IMR-90 (cell line): ENCODE results near the gene RTRAF. TPM values are rescaled to one million over a fixed set of nuclear protein-coding genes. Genes with fewer than 3 reads are reported as not detected.

Experiments
- ATAC-seq: fragments of 200-7000 bp; cut with Tn5 transposase; 2 replicates; pipeline ENCODE4 v1.9.1; 2020; ENCODE audit warnings: low read depth, mild to moderate bottlenecking, moderate library complexity
- BruUV-seq: library from RNA; stranded (reverse); fragments of 400-500 nt; replicated peaks from 2 replicates; lab custom pipeline; 2021; lab: Mats Ljungman, UMichigan
- CTCF ChIA-PET: fragments of 300-600 bp; formaldehyde crosslinking; extraction: SDS; loops from one replicate; lab custom pipeline; 2021; ENCODE audit warnings: antibody characterized with exemption; lab: Yijun Ruan, JAX
- POLR2A ChIA-PET: fragments of 300-600 bp; sonication (Branson Sonifier 250); formaldehyde crosslinking; loops from one replicate; lab custom pipeline; 2022; ENCODE audit warnings: antibody characterized with exemption; ENCODE audit not compliant: unreplicated experiment; lab: Charles Lee
- DNase-seq: peaks from one replicate; pipeline ENCODE4 v3.0.0; 2013
- H2AFZ ChIP-seq: replicated peaks from 2 replicates; pipeline ENCODE3; 2013; ENCODE audit warnings: low read length, mild to moderate bottlenecking; ENCODE audit not compliant: poor library complexity
- H2AK5ac ChIP-seq: 2 replicates; pipeline ENCODE4 v1.6.1; 2013; ENCODE audit warnings: low read depth, low read length, inconsistent platforms
- H2AK9ac ChIP-seq: replicated peaks from 2 replicates; pipeline ENCODE3; 2013; ENCODE audit warnings: mild to moderate bottlenecking, low read depth, low read length, moderate library complexity; ENCODE audit not compliant: poor library complexity
- H2BK120ac ChIP-seq: 2 replicates; pipeline ENCODE4 v1.6.1; 2013; ENCODE audit warnings: low read depth, low read length, inconsistent platforms
- H2BK15ac ChIP-seq: 3 replicates; pipeline ENCODE4 v1.6.1; 2013; ENCODE audit warnings: low read depth, low read length, inconsistent platforms
- H2BK20ac ChIP-seq: 2 replicates; pipeline ENCODE4 v1.6.1; 2013; ENCODE audit warnings: low read depth, mild to moderate bottlenecking, inconsistent platforms, low read length, moderate library complexity
- H2BK5ac ChIP-seq: 2 replicates; pipeline ENCODE4 v1.6.1; 2013; ENCODE audit warnings: mild to moderate bottlenecking, low read depth, low read length, inconsistent platforms; ENCODE audit not compliant: poor library complexity, severe bottlenecking
- H3K14ac ChIP-seq: replicated peaks from 2 replicates; pipeline ENCODE4 v1.6.1; 2013; ENCODE audit warnings: low read depth, low read length, inconsistent platforms
- H3K18ac ChIP-seq: 2 replicates; pipeline ENCODE4 v1.6.1; 2013; ENCODE audit warnings: low read depth, low read length, control low read depth
- H3K23ac ChIP-seq: 2 replicates; pipeline ENCODE4 v1.6.1; 2013; ENCODE audit warnings: low read depth, low read length, inconsistent platforms
- H3K27ac ChIP-seq: 2 replicates; pipeline ENCODE4 v1.5.1; 2013; ENCODE audit warnings: mild to moderate bottlenecking, control low read depth, low read length; ENCODE audit not compliant: insufficient read depth
- H3K27me3 ChIP-seq: 2 replicates; pipeline ENCODE4 v1.6.1; 2013; ENCODE audit warnings: low read length; ENCODE audit not compliant: control insufficient read depth, insufficient read depth
- H3K36me3 ChIP-seq: 2 replicates; pipeline ENCODE4 v1.6.1; 2013; ENCODE audit warnings: low read length, mixed read lengths; ENCODE audit not compliant: control insufficient read depth, insufficient read depth
- H3K4ac ChIP-seq: 2 replicates; pipeline ENCODE4 v1.6.1; 2013; ENCODE audit warnings: low read depth, low read length, inconsistent platforms
- H3K4me1 ChIP-seq: 2 replicates; pipeline ENCODE4 v1.6.1; 2013; ENCODE audit warnings: low read length, mixed read lengths; ENCODE audit not compliant: control insufficient read depth, insufficient read depth
- H3K4me2 ChIP-seq: 2 replicates; pipeline ENCODE4 v1.6.1; 2013; ENCODE audit warnings: low read depth, mild to moderate bottlenecking, control low read depth, low read length, moderate library complexity
- H3K4me3 ChIP-seq: 2 replicates; pipeline ENCODE4 v1.5.1; 2013; ENCODE audit warnings: low read depth, mild to moderate bottlenecking, control low read depth, low read length, moderate library complexity; ENCODE audit not compliant: insufficient read depth
- H3K56ac ChIP-seq: 2 replicates; pipeline ENCODE4 v1.6.1; 2013; ENCODE audit warnings: low read length, inconsistent platforms; ENCODE audit not compliant: insufficient read depth; ENCODE audit errors: extremely low read depth
- H3K79me1 ChIP-seq, 2 experiments: 2 replicates each; pipeline ENCODE4 v1.6.1; 2013; ENCODE audit warnings: low read length in 2 of 2, inconsistent platforms in 1 of 2, low read depth in 1 of 2
- H3K9ac ChIP-seq: 2 replicates; pipeline ENCODE4 v1.6.1; 2013; ENCODE audit warnings: low read depth, low read length, control low read depth
- H3K9me1 ChIP-seq: 2 replicates; pipeline ENCODE4 v1.6.1; 2013; ENCODE audit warnings: low read length, inconsistent platforms; ENCODE audit not compliant: insufficient read depth
- H3K9me3 ChIP-seq: 2 replicates; pipeline ENCODE4 v1.6.1; 2013; ENCODE audit warnings: low read length; ENCODE audit not compliant: control insufficient read depth, insufficient read depth
- H4K20me1 ChIP-seq: 2 replicates; pipeline ENCODE4 v1.6.1; 2013; ENCODE audit warnings: low read length, inconsistent platforms; ENCODE audit not compliant: insufficient read depth
- H4K5ac ChIP-seq: 2 replicates; pipeline ENCODE4 v1.6.1; 2013; ENCODE audit warnings: mild to moderate bottlenecking, low read depth, low read length, control low read depth
- H4K8ac ChIP-seq, 2 experiments: 2 replicates each; pipeline ENCODE4 v1.6.1; 2013; ENCODE audit warnings: low read depth in 2 of 2, low read length in 2 of 2, control low read depth in 1 of 2, inconsistent platforms in 1 of 2
- H4K91ac ChIP-seq: 2 replicates; pipeline ENCODE4 v1.6.1; 2013; ENCODE audit warnings: low read depth, low read length, inconsistent platforms; ENCODE audit not compliant: insufficient read depth
- CEBPB ChIP-seq: IDR thresholded peaks from 2 replicates; pipeline ENCODE4 v1.6.1; 2012; ENCODE audit warnings: low read depth, low read length, improper control_type of control experiment
- FOS ChIP-seq: fragments of 150-350 bp; IDR thresholded peaks from 2 replicates; pipeline ENCODE4 v1.6.1; 2016; ENCODE audit warnings: low read depth, low read length
- MAZ ChIP-seq: IDR thresholded peaks from 2 replicates; pipeline ENCODE4 v1.6.1; 2012; ENCODE audit warnings: low read depth, mild to moderate bottlenecking, low read length, improper control_type of control experiment, moderate library complexity, borderline replicate concordance
- WGBS, 2 experiments: methylation state at CpG; one replicate each; pipeline versions ENCODE4 v1.1.5 to v1.1.7; 2013; ENCODE audit warnings: missing lambda C conversion rate in 2 of 2; ENCODE audit not compliant: insufficient read length in 1 of 2; ENCODE audit errors: extremely low coverage in 2 of 2; 5-methylcytosine and 5-hydroxymethylcytosine counted together
- dilution Hi-C: fragments of 300-500 bp; cut with HindIII; formaldehyde crosslinking; loops from one replicate; pipeline ENCODE4 v1.14.3; 2018; ENCODE audit warnings: low sequenced_read_pairs; ENCODE audit not compliant: unreplicated experiment
- in situ Hi-C: fragments of 300-500 bp; cut with MboI; formaldehyde crosslinking; loops from 3 replicates; pipeline ENCODE4 v1.14.3; 2019; ENCODE audit warnings: low sequenced_read_pairs, inconsistent platforms, mixed read lengths
- intact Hi-C: fragments of 100-400 bp; cut with micrococcal nuclease; formaldehyde crosslinking; loops from 2 replicates; pipeline ENCODE4 v1.10.0; 2022
- polyA plus RNA-seq, 3 experiments: library from polyadenylated mRNA; depleted of rRNA; stranded (reverse); fragments of >200 nt; gene quantifications; 2 replicates each; pipeline ENCODE4 v1.2.3, GENCODE V29; 2012; ENCODE audit warnings: low replicate concordance in 1 of 3
- total RNA-seq: library from RNA; depleted of rRNA; stranded (reverse); fragments of >200 nt; gene quantifications from 2 replicates; pipeline ENCODE4 v1.2.3, GENCODE V29; 2012

The RTRAF gene
- total and polyA plus RNA-seq, 2 of the 4 experiments (the other 2 are of a cell fraction), result 53.2 to 102 TPM

DNA sequence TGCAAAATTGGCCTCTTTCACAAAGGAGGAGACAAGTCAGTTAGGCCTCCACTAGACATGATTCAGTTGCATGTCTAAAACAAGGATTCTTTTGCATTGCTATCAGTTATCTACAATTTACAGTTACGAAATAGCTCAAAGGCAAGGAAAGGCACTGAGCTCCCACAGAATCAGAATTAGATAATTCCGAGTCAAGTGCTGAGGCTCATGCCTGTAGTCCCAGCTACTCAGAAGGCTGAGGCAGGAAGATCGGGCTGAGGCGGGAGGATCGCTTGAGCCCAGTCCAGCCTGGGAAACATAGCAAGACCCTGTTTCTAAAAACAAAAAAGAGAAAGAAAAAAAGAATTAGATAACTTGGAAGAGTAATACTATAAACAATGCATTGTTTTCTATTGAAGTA, 12.3 kb upstream of the RTRAF start:
- Histone ChIP-seq H4K20me1 (no peaks in the 10 kb centered on the region), H3K27ac (no peak overlapping the region), H3K18ac (no peak overlapping the region), H3K23ac (no peak overlapping the region), H2AK9ac (no peak overlapping the region), H3K79me1 (no peaks in the 10 kb centered on the region), H2BK120ac (no peak overlapping the region), H2AFZ (no peak overlapping the region), H3K4me3 (no peak overlapping the region), H3K4me1 (peaks cover 6% of the 10 kb centered on the region), H4K5ac (no peak overlapping the region), H2BK20ac (no peak overlapping the region), H4K8ac (no peak overlapping the region), H2BK5ac (no peak overlapping the region), H2AK5ac (no peak overlapping the region; the same call in 1 of the 2 replicates), H3K27me3 (peaks cover 10% of the 10 kb centered on the region; the same call in 1 of the 2 replicates), H4K91ac (no peak overlapping the region), H3K36me3 (no peaks in the 10 kb centered on the region), H3K14ac (no peak overlapping the region), H2BK15ac (no peak overlapping the region), H3K9me1 (peaks cover 7% of the 10 kb centered on the region), H3K9me3 (no peaks in the 10 kb centered on the region), H3K4ac (no peak overlapping the region), H3K56ac (no peak overlapping the region), H3K4me2 (no peak overlapping the region), H3K9ac (no peak overlapping the region)
- peak; percentile 51 for DNase-seq
- ChIA-PET POLR2A (no interaction called here), CTCF (interaction anchor here (0.6 to 2.4 kb wide), 3 partner anchors 19 to 109 kb away, joined by 3 to 8 read pairs (median 3); no protein-coding TSS in a partner anchor)
- intact Hi-C loops, result loop anchor here (5.0 kb wide), 1 partner anchor 695 kb away; no protein-coding TSS in a partner anchor
- TF ChIP-seq CEBPB (peak; percentile 49; the same call in 1 of the 2 replicates), MAZ (no peak), FOS (no peak)
- dilution Hi-C loops, result no loop called here
- peak; percentile 8; the same call in 1 of the 2 replicates for ATAC-seq
- in situ Hi-C loops, result loop anchor here (10.0 kb wide), 1 partner anchor 192 kb away; no protein-coding TSS in a partner anchor
- BruUV-seq, result no TSS peak
- WGBS, 2 experiments, result no CpG with 5 or more reads among the region's 5 CpGs
